ENCODE data around the gene PTEN. TPM values are rescaled to one million over a fixed set of nuclear protein-coding genes. Genes with fewer than 3 reads are reported as not detected.

The PTEN gene
- total RNA-seq, 1 experiment from 2014 or later: 58.7 TPM

- Histone ChIP-seq H3K4me2 (ENCODE audit: low read length) (no peak overlapping the region), H4K20me1 (ENCODE audit: insufficient read depth) (no peaks in the 10 kb centered on the region), H3K36me3 (ENCODE audit: control insufficient read depth in 1 of 2, insufficient read depth in 2 of 2, low read length in 2 of 2) (no peaks in the 10 kb centered on the region), H2AFZ (ENCODE audit: low read depth, low read length, poor library complexity, severe bottlenecking) (no peak overlapping the region), H3K27ac (ENCODE audit: low read depth, low read length) (no peak overlapping the region), H3K4me1 (ENCODE audit: control insufficient read depth in 1 of 2, insufficient read depth in 2 of 2, low read length in 2 of 2) (peaks cover 0 to 5% of the 10 kb centered on the region in 2 experiments; a peak in 2 of 4 replicates), H3K9me3 (ENCODE audit: control insufficient read depth in 1 of 2, insufficient read depth in 1 of 2, low read depth in 1 of 2, low read length in 2 of 2) (no peaks in the 10 kb centered on the region), H3K4me3 (replicated peaks in 1 of 2; ENCODE audit: low read depth in 1 of 2, low read length in 2 of 2) (no peak overlapping the region), H3K9me2 (ENCODE audit: insufficient read depth) (no peaks in the 10 kb centered on the region), H3K79me2 (ENCODE audit: insufficient read depth, low read length) (no peaks in the 10 kb centered on the region), H3K9ac (ENCODE audit: low read length) (no peak overlapping the region), H3K27me3 (ENCODE audit: insufficient read depth, low read length) (no peaks in the 10 kb centered on the region)
- ATAC-seq (no peak), DNase-seq (ENCODE audit: low read depth, low spot score) (no peak)
- intact Hi-C loops (cut with micrococcal nuclease): no loop called here
- BruUV-seq (replicated peaks): no TSS peak
- POLR2A ChIA-PET: no interaction called here
- CTCF ChIA-PET: no interaction called here
- RAD21 ChIA-PET (ENCODE audit: low non-redundant PET in 1 of 2, low total read pairs in 2 of 2, uncharacterized antibody in 2 of 2, unreplicated experiment in 2 of 2): no interaction called here
- no peak for TF ChIP-seq EGR1 (IDR thresholded peaks at IDR 0.05; ENCODE audit: low read depth)
- no peak for TF ChIP-seq TCF7L2 (IDR thresholded peaks at IDR 0.05; ENCODE audit: borderline replicate concordance, extremely low read depth, insufficient read depth, insufficient read length)
- no peak for TF ChIP-seq ZBTB33 (IDR thresholded peaks at IDR 0.05; ENCODE audit: extremely low read depth, insufficient replicate concordance, low read length)
- no peak for TF ChIP-seq EZH2phosphoT487 (IDR thresholded peaks at IDR 0.05; ENCODE audit: borderline replicate concordance)
- TF ChIP-seq POLR2AphosphoS5 (IDR thresholded peaks at IDR 0.05; ENCODE audit: low read depth, low read length): no peak
- TF ChIP-seq YY1 (IDR thresholded peaks at IDR 0.05; ENCODE audit: extremely low read depth, insufficient replicate concordance, low read depth, low read length): no peak
- no peak for TF ChIP-seq JUND (IDR thresholded peaks at IDR 0.05)
- no peak for TF ChIP-seq SP1 (IDR thresholded peaks at IDR 0.05; ENCODE audit: low read depth)
- TF ChIP-seq CBX3 (IDR thresholded peaks at IDR 0.05; ENCODE audit: low read depth): no peak
- no peak for TF ChIP-seq RAD21 (IDR thresholded peaks at IDR 0.05; ENCODE audit: low read depth)
- TF ChIP-seq SRF (IDR thresholded peaks at IDR 0.05; ENCODE audit: low read depth): no peak
- no peak for TF ChIP-seq CEBPB (IDR thresholded peaks at IDR 0.05; ENCODE audit: low read depth)
These were observed 142.8 kb downstream of the PTEN start for GRCh38 chr10:88006261-88006660.
